Upper lobe of left lung (tissue), 6 donors: ENCODE data around the gene NCBP1. TPM values are rescaled to one million over a fixed set of nuclear protein-coding genes. Genes with fewer than 3 reads are reported as not detected.

Source experiments
- ATAC-seq, 2 donors: fragments of 200-7000 bp; cut with Tn5 transposase; one replicate each; pipeline ENCODE4 v1.9.1; 2022; ENCODE audit warnings: mild to moderate bottlenecking in 2 of 2, moderate library complexity in 2 of 2; ENCODE audit not compliant: low FRiP score in 2 of 2
- DNase-seq, 2 donors: peaks; one replicate each; pipeline ENCODE4 v3.0.0-alpha.2; 2019 to 2020
- H3K27ac ChIP-seq, 4 donors: fragments of 200-600 bp; sonication (generic); one replicate each; pipeline ENCODE4 v1.5.1; 2016 to 2019
- H3K27me3 ChIP-seq, 4 donors: fragments of 200-600 bp; sonication (generic); one replicate each; pipeline ENCODE4 v1.5.1; 2017 to 2019
- H3K36me3 ChIP-seq, 4 donors: fragments of 200-600 bp; sonication (generic); one replicate each; pipeline ENCODE4 v1.5.1; 2016 to 2019
- H3K4me1 ChIP-seq, 4 donors: fragments of 200-600 bp; sonication (generic); one replicate each; pipeline ENCODE4 v1.5.1; 2018 to 2019
- H3K4me3 ChIP-seq, 4 donors: fragments of 200-600 bp; sonication (generic); one replicate each; pipeline ENCODE4 v1.5.1; 2017 to 2019; ENCODE audit warnings: mild to moderate bottlenecking in 2 of 4, moderate library complexity in 1 of 4
- H3K9me3 ChIP-seq, 4 donors: fragments of 200-600 bp; sonication (generic); one replicate each; pipeline ENCODE4 v1.5.1; 2018 to 2019
- EP300 ChIP-seq, 4 donors: sonication (generic); formaldehyde crosslinking; IDR thresholded peaks; one replicate each; pipeline ENCODE4 v1.5.1; 2017; ENCODE audit warnings: antibody characterized with exemption in 4 of 4, control low read depth in 2 of 4
- POLR2A ChIP-seq, 4 donors: fragments of 450-650 bp; IDR thresholded peaks; one replicate each; pipeline ENCODE4 v1.5.1; 2016 to 2017; ENCODE audit warnings: antibody characterized with exemption in 4 of 4, mild to moderate bottlenecking in 2 of 4
- POLR2AphosphoS5 ChIP-seq, 2 donors: sonication (generic); formaldehyde crosslinking; IDR thresholded peaks; one replicate each; pipeline ENCODE4 v1.5.1; 2017; ENCODE audit warnings: antibody characterized with exemption in 2 of 2
- WGBS, 2 donors: methylation state at CpG; one replicate each; pipeline ENCODE4 v1.1.5; 2017 to 2018; 5-methylcytosine and 5-hydroxymethylcytosine counted together
- total RNA-seq, 6 donors: library from RNA; depleted of rRNA in 4 of 6; stranded (reverse); fragments of >200 nt in 4 of 6; gene quantifications; one replicate each; pipeline versions ENCODE4 v1.1.0 to v1.2.1, GENCODE V29; 2016 to 2021
- TF ChIP-seq, protein P1 (sequence below), 6 experiments: fragments of 450-650 bp in 4 of 6; fragments of 200-600 bp in 2 of 6; sonication (generic) in 2 of 6; IDR thresholded peaks; one replicate each; pipeline ENCODE4 v1.5.1; 2016 to 2019; ENCODE audit warnings: antibody characterized with exemption in 6 of 6
- donor health status: DM: no; HTN: no; CAD: no; lungs with moderate emphysema.
- donor health status: DM: no; HTN: yes; CAD: no; lungs with severe emphysema.

The NCBP1 gene
- total RNA-seq, 6 donors from 2014 or later: 16.3 to 51.3 (median 22.1) TPM

DNA sequence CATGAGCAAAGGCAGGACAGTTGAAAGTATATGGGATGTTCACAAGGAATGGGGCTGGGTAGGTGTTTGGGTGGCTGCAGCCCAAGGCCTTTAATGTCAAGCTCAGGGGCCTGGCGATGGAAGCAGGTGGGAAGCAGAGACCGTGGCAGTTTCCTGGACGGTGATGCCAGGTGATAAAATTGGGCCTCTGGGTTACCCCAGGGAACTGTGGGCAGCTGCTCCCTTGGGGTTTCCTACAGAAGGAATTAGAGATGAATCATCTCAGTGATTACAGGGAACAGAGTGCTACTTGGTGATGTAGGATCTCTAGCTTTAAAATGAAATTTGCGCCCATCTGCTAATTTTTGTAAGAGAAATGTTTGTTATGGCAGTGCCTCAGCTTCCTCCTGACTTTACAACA is 39.7 kb upstream of the NCBP1 start:
- Histone ChIP-seq H3K4me3 (no peak overlapping the region), H3K27me3 (no peaks in the 10 kb centered on the region), H3K9me3 (no peaks in the 10 kb centered on the region), H3K36me3 (no peaks in the 10 kb centered on the region), H3K4me1 (peaks cover 0 to 8% (median 6%) of the 10 kb centered on the region in 4 donors), H3K27ac (no peak overlapping the region)
- TF ChIP-seq POLR2AphosphoS5 (IDR thresholded peaks at IDR 0.05) (no peak), EP300 (IDR thresholded peaks at IDR 0.05) (no peak), POLR2A (IDR thresholded peaks at IDR 0.05) (no peak)
- TF ChIP-seq, protein P1, sequence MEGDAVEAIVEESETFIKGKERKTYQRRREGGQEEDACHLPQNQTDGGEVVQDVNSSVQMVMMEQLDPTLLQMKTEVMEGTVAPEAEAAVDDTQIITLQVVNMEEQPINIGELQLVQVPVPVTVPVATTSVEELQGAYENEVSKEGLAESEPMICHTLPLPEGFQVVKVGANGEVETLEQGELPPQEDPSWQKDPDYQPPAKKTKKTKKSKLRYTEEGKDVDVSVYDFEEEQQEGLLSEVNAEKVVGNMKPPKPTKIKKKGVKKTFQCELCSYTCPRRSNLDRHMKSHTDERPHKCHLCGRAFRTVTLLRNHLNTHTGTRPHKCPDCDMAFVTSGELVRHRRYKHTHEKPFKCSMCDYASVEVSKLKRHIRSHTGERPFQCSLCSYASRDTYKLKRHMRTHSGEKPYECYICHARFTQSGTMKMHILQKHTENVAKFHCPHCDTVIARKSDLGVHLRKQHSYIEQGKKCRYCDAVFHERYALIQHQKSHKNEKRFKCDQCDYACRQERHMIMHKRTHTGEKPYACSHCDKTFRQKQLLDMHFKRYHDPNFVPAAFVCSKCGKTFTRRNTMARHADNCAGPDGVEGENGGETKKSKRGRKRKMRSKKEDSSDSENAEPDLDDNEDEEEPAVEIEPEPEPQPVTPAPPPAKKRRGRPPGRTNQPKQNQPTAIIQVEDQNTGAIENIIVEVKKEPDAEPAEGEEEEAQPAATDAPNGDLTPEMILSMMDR (IDR thresholded peaks at IDR 0.05): no peak
- WGBS, 2 donors: 94 to 97% methylated on average over 4 of the region's 4 CpGs
- DNase-seq (no peak), ATAC-seq (no peak)

DNA sequence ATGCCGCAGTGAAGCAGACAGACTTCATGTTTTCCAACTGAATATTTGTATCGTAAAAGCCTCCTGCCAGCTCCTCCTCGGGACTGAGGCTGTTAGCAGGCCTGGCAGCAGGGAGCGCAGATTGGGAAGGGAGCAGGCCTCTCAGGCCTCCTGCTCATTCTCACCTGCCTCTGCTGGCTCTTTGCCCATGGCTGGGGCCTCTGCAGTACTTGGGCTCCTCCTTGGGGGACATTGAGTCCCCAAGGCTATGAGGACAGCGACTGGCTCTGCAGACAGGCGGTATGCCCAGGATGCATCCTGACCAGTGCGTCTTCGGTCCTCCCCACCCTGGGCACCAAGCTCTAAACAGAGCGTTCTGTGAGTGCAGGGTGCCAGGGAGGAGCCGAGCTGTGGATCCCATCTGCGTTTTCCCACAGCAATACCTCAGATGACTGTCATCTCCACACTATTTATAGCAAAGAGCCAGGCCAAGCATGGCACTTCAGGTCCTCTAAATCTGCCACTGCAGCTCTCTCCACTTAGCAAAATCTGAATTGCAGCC is 39.2 kb upstream of the NCBP1 start:
- Histone ChIP-seq H3K4me1 (peaks cover 0 to 8% (median 6%) of the 10 kb centered on the region in 4 donors), H3K9me3 (no peaks in the 10 kb centered on the region), H3K4me3 (no peak overlapping the region), H3K36me3 (no peaks in the 10 kb centered on the region), H3K27ac (no peak overlapping the region), H3K27me3 (no peaks in the 10 kb centered on the region)
- TF ChIP-seq, protein P1 (IDR thresholded peaks at IDR 0.05): no peak
- no peak for TF ChIP-seq EP300 (IDR thresholded peaks at IDR 0.05)
- no peak for TF ChIP-seq POLR2A (IDR thresholded peaks at IDR 0.05)
- TF ChIP-seq POLR2AphosphoS5 (IDR thresholded peaks at IDR 0.05): no peak
- DNase-seq (no peak), ATAC-seq (no peak)
- 84 to 87% methylated on average over 8 to 11 of the region's 11 CpGs for WGBS, 2 donors

DNA sequence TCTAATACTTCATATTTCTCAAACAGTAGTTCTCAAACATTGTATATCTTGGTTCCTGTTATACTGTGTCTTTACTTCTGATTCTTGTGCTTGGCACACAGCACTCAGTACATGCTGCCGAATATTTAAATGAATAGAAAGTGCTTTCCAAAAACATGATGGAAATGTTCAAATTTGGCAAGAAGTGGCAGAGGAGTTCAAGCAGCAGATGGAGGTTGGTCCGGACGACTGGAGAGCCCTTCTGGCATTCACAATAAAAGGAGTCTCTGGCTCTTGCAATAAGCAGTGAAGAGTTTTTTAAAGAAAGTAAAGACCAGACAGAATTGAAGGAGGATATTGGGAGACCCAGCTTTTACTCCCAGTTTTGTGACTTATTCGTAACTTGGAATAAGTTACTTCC is 36.7 kb upstream of the NCBP1 start:
- WGBS, 2 donors: 46 to 67% methylated on average over 4 of the region's 4 CpGs
- Histone ChIP-seq H3K27ac (no peak overlapping the region), H3K9me3 (no peaks in the 10 kb centered on the region), H3K36me3 (peaks cover 13 to 21% (median 14%) of the 10 kb centered on the region in 4 donors), H3K4me1 (peaks cover 0 to 8% (median 6%) of the 10 kb centered on the region in 4 donors), H3K27me3 (no peaks in the 10 kb centered on the region), H3K4me3 (no peak overlapping the region)
- DNase-seq (no peak), ATAC-seq (no peak)
- no peak for TF ChIP-seq EP300 (IDR thresholded peaks at IDR 0.05)

DNA sequence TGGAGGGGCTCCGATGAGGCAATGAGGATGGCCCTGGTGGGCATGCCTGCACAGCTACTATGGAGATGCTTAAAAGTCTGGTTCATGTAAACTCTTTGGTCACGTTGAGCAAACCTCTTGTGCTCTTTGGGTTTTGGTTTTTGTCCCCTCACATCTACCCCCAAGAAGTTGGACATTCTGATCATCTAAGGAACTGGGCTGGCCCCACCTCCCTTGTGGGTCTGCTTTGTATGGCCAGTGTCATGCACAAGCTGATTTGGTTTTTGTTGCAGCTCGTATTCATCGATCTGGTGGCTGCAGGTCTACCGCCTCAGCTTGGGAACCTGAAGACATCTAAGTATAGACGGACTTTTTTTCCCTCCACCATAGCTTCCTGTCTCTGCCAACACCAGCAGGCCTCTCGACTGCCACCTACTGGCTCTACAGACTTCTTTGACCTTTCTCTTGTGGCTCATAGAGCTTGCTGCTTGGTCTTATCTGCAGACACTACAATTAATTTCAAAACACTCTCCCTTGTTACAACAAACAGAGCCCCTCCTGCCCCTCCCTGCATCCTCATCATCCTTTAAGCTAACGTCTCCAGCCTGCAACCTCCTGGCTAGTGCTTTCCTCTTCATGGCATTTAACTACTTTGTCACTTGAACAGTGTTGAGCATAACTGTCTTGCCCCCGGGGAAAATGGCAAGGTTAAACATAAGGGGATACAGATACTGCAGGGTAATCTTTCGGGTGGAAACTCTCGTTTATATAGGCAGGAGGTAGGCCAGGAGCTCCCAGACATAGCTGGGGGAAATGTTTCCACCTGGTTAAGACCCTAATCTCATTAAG is 34.9 kb upstream of the NCBP1 start:
- Histone ChIP-seq H3K4me3 (no peak overlapping the region), H3K4me1 (peaks cover 0 to 8% (median 6%) of the 10 kb centered on the region in 4 donors), H3K27ac (no peak overlapping the region), H3K9me3 (no peaks in the 10 kb centered on the region), H3K36me3 (peaks cover 17 to 39% (median 32%) of the 10 kb centered on the region in 4 donors), H3K27me3 (no peaks in the 10 kb centered on the region)
- WGBS, 2 donors: 25 to 35% methylated on average over 11 of the region's 11 CpGs
- ATAC-seq (peak; percentile 82 to 89), DNase-seq (peak in 1 of 2 donors; percentile 76)
- no peak for TF ChIP-seq EP300 (IDR thresholded peaks at IDR 0.05)
- TF ChIP-seq, protein P1 (IDR thresholded peaks at IDR 0.05): peak; percentile 58 to 80 (median 69)

DNA sequence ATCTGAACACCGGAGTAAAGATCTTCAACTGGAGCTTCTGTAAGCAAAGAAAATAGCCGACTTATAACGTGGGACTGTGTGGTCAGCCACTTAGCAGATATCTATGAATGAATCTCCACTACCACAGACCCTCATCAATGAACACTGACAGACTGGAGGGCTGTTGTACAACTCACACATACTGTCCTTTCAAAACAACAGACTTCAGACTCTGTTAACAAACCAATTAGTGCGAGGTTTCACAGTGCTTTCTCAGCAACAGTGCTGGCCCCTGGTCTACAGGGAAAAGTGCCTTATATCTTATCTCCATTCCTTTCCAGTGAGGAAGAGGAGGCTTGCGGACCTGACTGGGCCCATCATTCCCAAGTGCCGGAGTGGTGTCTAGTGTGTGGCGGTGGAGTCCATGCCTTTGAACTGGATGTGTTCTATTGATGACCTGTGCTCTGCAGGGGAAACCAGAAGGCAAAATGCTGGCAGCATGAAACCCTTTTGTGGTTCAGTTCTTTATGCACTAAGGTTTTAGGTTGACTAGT is 34.2 kb upstream of the NCBP1 start:
- peaks cover 19 to 46% (median 35%) of the 10 kb centered on the region in 4 donors for H3K36me3 ChIP-seq
- 82 to 83% methylated on average over 7 of the region's 7 CpGs for WGBS, 2 donors
- H3K4me1 ChIP-seq: peaks cover 0 to 8% (median 6%) of the 10 kb centered on the region in 4 donors
- H3K27me3 ChIP-seq: no peaks in the 10 kb centered on the region
- H3K4me3 ChIP-seq: no peak overlapping the region
- no peak overlapping the region for H3K27ac ChIP-seq
- ATAC-seq (no peak), DNase-seq (no peak)
- TF ChIP-seq POLR2A (IDR thresholded peaks at IDR 0.05) (no peak), EP300 (IDR thresholded peaks at IDR 0.05) (no peak), POLR2AphosphoS5 (IDR thresholded peaks at IDR 0.05) (no peak)
- TF ChIP-seq, protein P1 (IDR thresholded peaks at IDR 0.05): no peak
- H3K9me3 ChIP-seq: no peaks in the 10 kb centered on the region
